CD14-positive monocyte (primary cell): Measurements from ENCODE around the gene WDR70. TPM values are rescaled to one million over a fixed set of nuclear protein-coding genes. Genes with fewer than 3 reads are reported as not detected.

Experiments
- DNase-seq, 3 donors: peaks; one replicate each; pipeline ENCODE4 v3.0.0-alpha.2; 2011 to 2022
- H2AFZ ChIP-seq: 2 replicates; pipeline ENCODE4 v1.6.0; 2012; ENCODE audit warnings: mild to moderate bottlenecking, low read depth, low read length, inconsistent platforms; ENCODE audit not compliant: insufficient read depth, poor library complexity, severe bottlenecking
- H3K27ac ChIP-seq, 2 donors: 1 replicate in 1 of 2; 2 replicates in 1 of 2; pipeline ENCODE4 v1.5.1; 2012 to 2013; ENCODE audit warnings: low read length in 2 of 2, control low read depth in 1 of 2, inconsistent platforms in 1 of 2, low read depth in 1 of 2, mild to moderate bottlenecking in 1 of 2
- H3K27me3 ChIP-seq, 2 donors: one replicate each; pipeline versions ENCODE4 v1.6.0 to v1.6.1; 2011 to 2013; ENCODE audit warnings: low read length in 2 of 2; ENCODE audit not compliant: control insufficient read depth in 2 of 2, insufficient read depth in 2 of 2
- H3K36me3 ChIP-seq, 2 donors: replicated peaks in 1 of 2; 1 replicate in 1 of 2; 2 replicates in 1 of 2; pipeline versions ENCODE4 v1.5.1 to v1.6.1; 2012 to 2013; ENCODE audit warnings: low read length in 2 of 2, control low read depth in 1 of 2, inconsistent platforms in 1 of 2, mild to moderate bottlenecking in 1 of 2; ENCODE audit not compliant: insufficient read depth in 2 of 2, control insufficient read depth in 1 of 2
- H3K4me1 ChIP-seq, 2 donors: 1 replicate in 1 of 2; 2 replicates in 1 of 2; pipeline versions ENCODE4 v1.5.1 to v1.6.1; 2012 to 2013; ENCODE audit warnings: low read length in 2 of 2, control low read depth in 1 of 2, inconsistent platforms in 1 of 2, mild to moderate bottlenecking in 1 of 2, moderate library complexity in 1 of 2; ENCODE audit not compliant: insufficient read depth in 2 of 2, control insufficient read depth in 1 of 2
- H3K4me2 ChIP-seq: replicated peaks from 2 replicates; pipeline ENCODE3; 2012; ENCODE audit warnings: low read length, moderate library complexity, mild to moderate bottlenecking; ENCODE audit not compliant: poor library complexity, severe bottlenecking; ENCODE audit errors: extremely low read depth
- H3K4me3 ChIP-seq, 3 experiments: fragments of 200-600 bp in 1 of 3; sonication (generic) in 1 of 3; replicated peaks in 1 of 3; 1 replicate in 2 of 3; 2 replicates in 1 of 3; pipeline ENCODE4 v1.5.1; 2011 to 2013; ENCODE audit warnings: low read length in 3 of 3, mild to moderate bottlenecking in 3 of 3, control low read depth in 2 of 3, low read depth in 2 of 3, inconsistent platforms in 1 of 3, moderate library complexity in 1 of 3
- H3K79me2 ChIP-seq: 2 replicates; pipeline ENCODE4 v1.6.0; 2012; ENCODE audit warnings: mild to moderate bottlenecking, control low read depth, inconsistent platforms, low read length, moderate library complexity; ENCODE audit not compliant: insufficient read depth
- H3K9ac ChIP-seq: 2 replicates; pipeline ENCODE4 v1.6.0; 2017; ENCODE audit warnings: low read length, mild to moderate bottlenecking; ENCODE audit not compliant: insufficient read depth, poor library complexity, severe bottlenecking
- H3K9me3 ChIP-seq, 2 donors: replicated peaks in 1 of 2; 1 replicate in 1 of 2; 2 replicates in 1 of 2; pipeline versions ENCODE4 v1.5.1 to v1.6.1; 2012 to 2013; ENCODE audit warnings: low read length in 2 of 2, control low read depth in 1 of 2; ENCODE audit not compliant: control insufficient read depth in 1 of 2, insufficient read depth in 1 of 2
- H4K20me1 ChIP-seq: 2 replicates; pipeline ENCODE4 v1.6.0; 2012; ENCODE audit warnings: mild to moderate bottlenecking, low read length, control low read depth, moderate library complexity; ENCODE audit not compliant: insufficient read depth
- H3K27ac Mint-ChIP-seq, 7 donors: one replicate each; pipeline ENCODE4 v1.8.0; 2020; ENCODE audit warnings: mild to moderate bottlenecking in 7 of 7, mixed read lengths in 7 of 7, moderate library complexity in 6 of 7, inconsistent platforms in 2 of 7
- H3K27me3 Mint-ChIP-seq, 3 donors: one replicate each; pipeline ENCODE4 v1.8.0; 2021 to 2022; ENCODE audit warnings: low read depth in 3 of 3, mild to moderate bottlenecking in 3 of 3, mixed read lengths in 3 of 3, moderate library complexity in 3 of 3, inconsistent platforms in 1 of 3
- H3K36me3 Mint-ChIP-seq, 2 donors: one replicate each; pipeline ENCODE4 v1.8.0; 2020; ENCODE audit warnings: mixed read lengths in 2 of 2, inconsistent platforms in 1 of 2, mild to moderate bottlenecking in 1 of 2
- H3K4me1 Mint-ChIP-seq: one replicate; pipeline ENCODE4 v1.8.0; 2020; ENCODE audit warnings: mild to moderate bottlenecking, mixed read lengths
- H3K4me3 Mint-ChIP-seq, 2 donors: one replicate each; pipeline ENCODE4 v1.8.0; 2020; ENCODE audit warnings: mild to moderate bottlenecking in 2 of 2, mixed read lengths in 2 of 2, moderate library complexity in 1 of 2
- H3K9me3 Mint-ChIP-seq, 7 donors: one replicate each; pipeline ENCODE4 v1.8.0; 2020 to 2022; ENCODE audit warnings: mixed read lengths in 7 of 7, mild to moderate bottlenecking in 6 of 7, moderate library complexity in 6 of 7, inconsistent platforms in 2 of 7
- CTCF ChIP-seq: fragments of 200-600 bp; IDR thresholded peaks from one replicate; pipeline ENCODE4 v1.8.0; 2022; ENCODE audit warnings: antibody characterized with exemption, mild to moderate bottlenecking
- WGBS: methylation state at CpG from one replicate; pipeline ENCODE4 v1.1.5; 2013; ENCODE audit warnings: missing lambda C conversion rate; ENCODE audit not compliant: insufficient coverage; 5-methylcytosine and 5-hydroxymethylcytosine counted together
- intact Hi-C, 2 donors: fragments of 100-400 bp; cut with micrococcal nuclease; formaldehyde crosslinking; loops; one replicate each; pipeline versions ENCODE4 v1.15.0 to v1.15.1; 2023
- polyA plus RNA-seq, 3 donors: library from polyadenylated mRNA; depleted of rRNA in 1 of 3; unstranded in 2 of 3; stranded (reverse) in 1 of 3; fragments of 300-500 nt in 2 of 3; fragments of >200 nt in 1 of 3; fragmentation: Illumina TruSeq in 2 of 3; gene quantifications; 1 replicate in 2 of 3; 2 replicates in 1 of 3; pipeline ENCODE4 v1.2.3, GENCODE V29; 2012 to 2021

WDR70 gene
- polyA plus RNA-seq, 3 donors, result 13.1 to 21.0 (median 19.1) TPM

- WGBS, result no CpG with 5 or more reads among the region's 2 CpGs
- Histone ChIP-seq H4K20me1 (peaks cover 3% of the 10 kb centered on the region), H3K79me2 (no peaks in the 10 kb centered on the region), H3K9me3 (no peaks in the 10 kb centered on the region), H3K36me3 (peaks cover 2 to 28% of the 10 kb centered on the region in 2 donors), H2AFZ (no peak overlapping the region), H3K27me3 (no peaks in the 10 kb centered on the region), H3K4me2 (no peak overlapping the region), H3K9ac (no peak overlapping the region), H3K27ac (no peak overlapping the region), H3K4me3 (no peak overlapping the region), H3K4me1 (no peaks in the 10 kb centered on the region)
- DNase-seq, result no peak
- no peaks in the 10 kb centered on the region for H3K27me3 Mint-ChIP-seq
- H3K4me3 Mint-ChIP-seq, result no peak overlapping the region
- peaks cover 33 to 56% of the 10 kb centered on the region in 2 donors for H3K36me3 Mint-ChIP-seq
- no peaks in the 10 kb centered on the region for H3K4me1 Mint-ChIP-seq
- TF ChIP-seq CTCF, result no peak
- no peak overlapping the region for H3K27ac Mint-ChIP-seq
- intact Hi-C loops, result no loop called here
- H3K9me3 Mint-ChIP-seq, result peaks cover 0 to 4% (median 0%) of the 10 kb centered on the region in 7 donors
Observed at GRCh38 chr5:37495210-37495609, 116.1 kb downstream of the WDR70 start.

GRCh38 chr5:37495668-37496347 is 116.7 kb downstream of the WDR70 start:
- H3K36me3 Mint-ChIP-seq, result peaks cover 37 to 55% of the 10 kb centered on the region in 2 donors
- no peak for TF ChIP-seq CTCF

More at GRCh38 chr5:37495668-37496347, 116.7 kb downstream of the WDR70 start:
- H3K79me2 ChIP-seq, result no peaks in the 10 kb centered on the region
- 100% methylated on average over 2 of the region's 3 CpGs for WGBS
- intact Hi-C loops, result no loop called here
- Mint-ChIP-seq H3K9me3 (peaks cover 0 to 4% (median 0%) of the 10 kb centered on the region in 7 donors), H3K4me3 (no peak overlapping the region), H3K27ac (no peak overlapping the region), H3K27me3 (no peaks in the 10 kb centered on the region), H3K4me1 (no peaks in the 10 kb centered on the region)
- no peak overlapping the region for H2AFZ ChIP-seq
- no peak overlapping the region for H3K9ac ChIP-seq
- no peaks in the 10 kb centered on the region for H4K20me1 ChIP-seq
- H3K36me3 ChIP-seq, result peaks cover 2 to 28% of the 10 kb centered on the region in 2 donors
- no peak for DNase-seq
- H3K4me3 ChIP-seq, result no peak overlapping the region
- no peak overlapping the region for H3K27ac ChIP-seq
- H3K9me3 ChIP-seq, result no peaks in the 10 kb centered on the region
- no peak overlapping the region for H3K4me2 ChIP-seq
- H3K27me3 ChIP-seq, result no peaks in the 10 kb centered on the region
- H3K4me1 ChIP-seq, result no peaks in the 10 kb centered on the region
